Kidney tubule cell (primary cell): ENCODE results near the gene MEF2C.

ENCODE experiments used
- DNase-seq: peaks from one replicate; pipeline ENCODE4 v3.0.0-alpha.2; 2018; ENCODE audit warnings: low spot score

Gene MEF2C

GRCh38 chr5:88674356-88675167 lies 208.4 kb downstream of the MEF2C start:
- no peak for DNase-seq

DNA sequence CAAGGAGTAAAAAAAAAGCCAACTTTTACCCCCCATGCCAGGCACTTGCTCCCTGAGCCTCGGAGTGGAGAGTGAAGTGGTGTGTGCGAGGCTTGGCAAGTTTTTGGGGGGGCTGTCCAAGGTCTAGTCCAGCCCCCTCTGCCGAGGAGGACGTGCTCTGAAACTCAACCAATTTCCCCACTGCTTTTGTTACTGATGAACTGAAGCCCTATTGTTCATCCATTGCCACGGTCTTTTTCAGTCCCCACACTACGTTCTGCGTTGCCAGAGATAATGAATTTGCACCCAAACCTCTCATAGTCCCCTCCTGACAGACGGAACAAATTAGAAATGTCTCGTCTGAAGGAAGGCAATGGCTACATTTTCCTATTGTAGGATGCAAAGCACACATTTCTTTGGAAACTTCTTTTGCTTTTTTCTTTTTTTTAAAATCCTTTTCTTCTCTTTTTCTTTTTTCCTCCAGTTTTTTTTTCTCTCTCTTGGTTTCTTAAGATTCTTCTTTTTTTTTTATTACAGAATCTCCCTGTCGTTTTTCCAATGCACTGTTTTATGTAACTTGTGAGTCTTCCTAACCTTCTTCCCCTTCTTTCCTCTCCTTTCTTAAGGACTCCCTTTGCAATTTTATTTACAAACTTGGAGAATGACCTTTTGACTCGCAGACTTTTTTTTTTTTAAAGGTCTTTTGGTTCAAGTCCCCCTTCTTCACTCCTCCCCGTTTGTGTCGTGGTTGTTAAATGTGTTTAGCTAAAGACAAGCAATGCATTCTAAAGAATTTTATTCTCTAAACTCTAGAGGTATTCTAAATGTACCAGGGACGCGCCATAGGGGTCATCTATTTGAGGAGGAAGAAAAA lies 209.5 kb downstream of the MEF2C start:
- DNase-seq, result no peak

- no peak for DNase-seq
Measured at GRCh38 chr5:88672644-88673252, 210.2 kb downstream of the MEF2C start.

DNA sequence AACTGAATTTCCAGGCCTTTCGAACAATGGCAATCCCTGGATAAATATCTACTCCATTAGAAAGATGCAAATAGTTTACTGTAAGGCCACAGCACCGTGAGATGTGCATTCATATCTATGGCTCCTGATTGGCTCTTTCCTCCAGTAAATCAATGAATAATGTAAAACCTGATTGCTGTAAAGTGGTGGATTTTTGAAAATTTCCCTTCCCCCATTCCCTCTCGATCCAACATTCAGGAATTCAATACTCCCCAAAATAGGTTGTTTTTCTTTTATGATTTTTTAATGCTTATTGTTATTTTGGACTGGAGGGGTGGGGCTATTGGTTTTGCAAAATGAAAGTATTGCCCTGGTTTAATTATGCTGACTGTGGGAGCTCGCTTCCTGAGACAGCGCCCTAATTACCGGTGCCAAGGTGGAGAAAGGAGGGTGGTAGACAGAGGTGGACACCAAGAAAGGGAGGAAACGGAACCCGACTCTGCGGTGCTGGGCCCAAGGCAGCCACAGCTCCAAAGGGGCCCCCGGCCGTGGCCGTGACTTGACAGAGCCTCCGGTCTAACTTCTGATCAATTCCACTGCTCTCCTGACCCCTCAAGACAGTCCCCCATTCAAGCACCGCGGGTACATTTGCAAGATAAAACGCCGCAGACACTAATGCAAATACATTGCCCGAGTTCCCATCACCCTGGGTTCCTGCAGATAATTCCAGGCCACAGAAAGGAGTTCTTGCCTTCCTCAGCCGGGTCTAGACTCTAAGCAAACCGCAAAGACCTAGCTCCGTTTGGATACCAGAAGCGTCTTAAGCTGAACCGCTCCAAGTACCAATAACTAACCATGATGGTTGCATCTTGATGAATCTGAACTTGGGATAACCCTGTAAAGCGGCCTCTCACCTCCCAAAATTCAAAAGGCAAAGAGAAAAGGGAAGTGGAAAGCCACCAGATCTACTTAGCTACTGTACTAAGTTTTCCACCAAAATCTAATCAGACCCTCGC lies 211.2 kb downstream of the MEF2C start:
- DNase-seq, result no peak

- DNase-seq, result no peak
Measured at GRCh38 chr5:88671106-88671504, 211.9 kb downstream of the MEF2C start.

DNA sequence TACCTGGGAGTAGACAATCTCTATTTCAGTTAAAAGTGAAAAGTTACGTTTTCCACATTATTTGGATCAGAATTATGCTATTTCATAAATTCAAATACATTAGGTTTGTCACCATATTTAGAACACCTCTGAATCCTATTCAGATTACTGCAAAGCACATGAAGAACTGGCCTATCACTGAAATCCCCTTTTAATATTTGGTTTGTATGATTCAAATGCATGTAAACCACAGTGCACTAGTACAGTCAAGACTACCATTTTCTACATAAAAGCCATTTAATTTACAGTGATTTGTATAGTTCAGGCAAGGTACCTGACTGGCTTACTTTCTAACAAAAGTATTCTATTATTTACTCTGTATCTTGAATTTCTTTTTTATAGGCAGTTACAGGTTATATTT lies 212.5 kb downstream of the MEF2C start:
- no peak for DNase-seq

- DNase-seq, result no peak
Measured at GRCh38 chr5:88669371-88670050, 213.5 kb downstream of the MEF2C start.

- no peak for DNase-seq
Measured at GRCh38 chr5:88667496-88668201, 215.3 kb downstream of the MEF2C start.
